OCI-LY7 (cell line): ENCODE measurements around the gene SRRM2. TPM values are rescaled to one million over a fixed set of nuclear protein-coding genes. Genes with fewer than 3 reads are reported as not detected.

Experiments
- BruUV-seq: library from RNA; stranded (reverse); fragments of 400-500 nt; replicated peaks from 2 replicates; lab custom pipeline; 2021; lab: Mats Ljungman, UMichigan
- CTCF ChIA-PET: fragments of 300-600 bp; sonication (Branson Sonifier 250); formaldehyde crosslinking; loops from one replicate; lab custom pipeline; 2022; ENCODE audit warnings: antibody characterized with exemption; ENCODE audit not compliant: unreplicated experiment; lab: Charles Lee
- POLR2A ChIA-PET: fragments of 300-600 bp; sonication (Branson Sonifier 250); formaldehyde crosslinking; loops from one replicate; lab custom pipeline; 2022; ENCODE audit warnings: antibody characterized with exemption; lab: Charles Lee
- DNase-seq: peaks from one replicate; pipeline ENCODE4 v3.0.0-alpha.2; 2015; ENCODE audit warnings: low spot score
- H2AFZ ChIP-seq: fragments of 200-600 bp; sonication (generic), shearing (Covaris generic); 2 replicates; pipeline ENCODE4 v1.6.1; 2014; ENCODE audit warnings: mild to moderate bottlenecking, antibody characterized with exemption, low read length, moderate library complexity
- H3K27ac ChIP-seq: fragments of 200-600 bp; sonication (generic); 2 replicates; pipeline ENCODE4 v1.5.1; 2014; ENCODE audit warnings: mixed run types, low read depth, mild to moderate bottlenecking, moderate library complexity, low read length, inconsistent platforms; ENCODE audit not compliant: poor library complexity, severe bottlenecking
- H3K36me3 ChIP-seq: fragments of 200-600 bp; sonication (generic); 2 replicates; pipeline ENCODE4 v1.6.1; 2014; ENCODE audit warnings: mild to moderate bottlenecking, antibody characterized with exemption, low read length, moderate library complexity, mixed read lengths; ENCODE audit not compliant: insufficient read depth
- H3K4me1 ChIP-seq: fragments of 200-600 bp; sonication (generic); 2 replicates; pipeline ENCODE4 v1.5.1; 2014; ENCODE audit warnings: mild to moderate bottlenecking, low read length; ENCODE audit not compliant: insufficient read depth, poor library complexity, severe bottlenecking
- H3K4me2 ChIP-seq: fragments of 200-600 bp; sonication (generic); 2 replicates; pipeline ENCODE4 v1.6.1; 2014; ENCODE audit warnings: mild to moderate bottlenecking, low read length
- H3K4me3 ChIP-seq: fragments of 200-600 bp; sonication (generic); 2 replicates; pipeline ENCODE4 v1.5.1; 2014; ENCODE audit warnings: mild to moderate bottlenecking, low read depth, low read length; ENCODE audit not compliant: poor library complexity, severe bottlenecking
- H3K79me2 ChIP-seq: fragments of 200-600 bp; sonication (generic); 2 replicates; pipeline ENCODE4 v1.6.1; 2016; ENCODE audit warnings: low read depth, mild to moderate bottlenecking, low read length, moderate library complexity, mixed read lengths; ENCODE audit not compliant: insufficient read depth
- H3K9me2 ChIP-seq: fragments of 200-600 bp; sonication (generic); 2 replicates; pipeline ENCODE4 v1.6.1; 2016; ENCODE audit warnings: mild to moderate bottlenecking, low read length, mixed read lengths; ENCODE audit not compliant: insufficient read depth
- H3K9me3 ChIP-seq: fragments of 200-600 bp; sonication (generic); 2 replicates; pipeline ENCODE4 v1.6.1; 2014; ENCODE audit warnings: mild to moderate bottlenecking, mixed run types, low read length, mixed read lengths
- H4K20me1 ChIP-seq: fragments of 200-600 bp; sonication (generic); 2 replicates; pipeline ENCODE4 v1.6.1; 2014; ENCODE audit warnings: mild to moderate bottlenecking, antibody characterized with exemption, low read length, moderate library complexity, mixed read lengths; ENCODE audit not compliant: insufficient read depth
- CTCF ChIP-seq: fragments of 200-600 bp; sonication (generic); conservative IDR thresholded peaks from 2 replicates; pipeline ENCODE4 v1.5.1; 2014; ENCODE audit warnings: mild to moderate bottlenecking, antibody characterized with exemption, low read length, moderate library complexity, mixed read lengths
- EZH2phosphoT487 ChIP-seq: fragments of 200-600 bp; sonication (generic); IDR thresholded peaks from 2 replicates; pipeline ENCODE4 v1.6.1; 2018; ENCODE audit warnings: low read depth, borderline replicate concordance, mild to moderate bottlenecking, mixed run types, antibody characterized with exemption, low read length, moderate library complexity, mixed read lengths
- intact Hi-C: fragments of 100-400 bp; cut with micrococcal nuclease; formaldehyde crosslinking; loops from one replicate; pipeline ENCODE4 v1.10.0; 2022; ENCODE audit not compliant: unreplicated experiment
- total RNA-seq, 2 experiments: library from RNA; depleted of rRNA in 1 of 2; stranded (reverse); fragments of >200 nt in 1 of 2; shearing (Covaris generic) in 1 of 2; gene quantifications; 2 replicates each; pipeline ENCODE4 v1.2.3, GENCODE V29; 2014 to 2022

SRRM2 gene
- total RNA-seq, 2 experiments from 2014 or later, result 208 to 819 TPM

- H2AFZ ChIP-seq, result no peak overlapping the region
- POLR2A ChIA-PET, result no interaction called here
- H3K9me3 ChIP-seq, result no peaks in the 10 kb centered on the region
- H3K79me2 ChIP-seq, result no peaks in the 10 kb centered on the region
- CTCF ChIA-PET, result no interaction called here
- H4K20me1 ChIP-seq, result no peaks in the 10 kb centered on the region
- H3K4me3 ChIP-seq, result no peak overlapping the region
- no peaks in the 10 kb centered on the region for H3K36me3 ChIP-seq
- no peak overlapping the region for H3K27ac ChIP-seq
- TF ChIP-seq EZH2phosphoT487 (no peak), CTCF (no peak)
- H3K4me1 ChIP-seq, result no peaks in the 10 kb centered on the region
- no peak for DNase-seq
- BruUV-seq, result no TSS peak
- intact Hi-C loops, result loop anchor here (10.0 kb wide), 1 partner anchor 62 kb away; the partner anchor contains the start of gene PRSS22
- no peak overlapping the region for H3K4me2 ChIP-seq
- H3K9me2 ChIP-seq, result no peaks in the 10 kb centered on the region
These were observed 40.5 kb downstream of the SRRM2 start for GRCh38 chr16:2792940-2793339.

- H3K79me2 ChIP-seq, result no peaks in the 10 kb centered on the region
- BruUV-seq, result no TSS peak
- CTCF ChIA-PET, result no interaction called here
- no peaks in the 10 kb centered on the region for H3K9me2 ChIP-seq
- no peak overlapping the region for H3K4me3 ChIP-seq
- DNase-seq, result no peak
- H3K27ac ChIP-seq, result no peak overlapping the region
- intact Hi-C loops, result loop anchor here (10.0 kb wide), 1 partner anchor 59 kb away; the partner anchor contains the start of gene PRSS22
- H3K36me3 ChIP-seq, result no peaks in the 10 kb centered on the region
- no peaks in the 10 kb centered on the region for H3K9me3 ChIP-seq
- H3K4me2 ChIP-seq, result no peak overlapping the region
- TF ChIP-seq CTCF (no peak), EZH2phosphoT487 (no peak)
- H2AFZ ChIP-seq, result no peak overlapping the region
- POLR2A ChIA-PET, result interaction anchor here (1.2 kb wide), 1 partner anchor 16 kb away, joined by 4 read pairs; no protein-coding TSS in a partner anchor
- H4K20me1 ChIP-seq, result no peaks in the 10 kb centered on the region
- H3K4me1 ChIP-seq, result no peaks in the 10 kb centered on the region
These were observed 43.1 kb downstream of the SRRM2 start for GRCh38 chr16:2795395-2796143.

- POLR2A ChIA-PET, result no interaction called here
These were observed 46.3 kb downstream of the SRRM2 start for GRCh38 chr16:2798723-2799204.

More at GRCh38 chr16:2798723-2799204, 46.3 kb downstream of the SRRM2 start:
- no peak overlapping the region for H2AFZ ChIP-seq
- intact Hi-C loops, result loop anchor here (10.0 kb wide), 1 partner anchor 56 kb away; the partner anchor contains the start of gene PRSS22
- TF ChIP-seq CTCF, result no peak
- no peak for TF ChIP-seq EZH2phosphoT487
- DNase-seq, result no peak
- H4K20me1 ChIP-seq, result no peaks in the 10 kb centered on the region
- H3K4me2 ChIP-seq, result no peak overlapping the region
- CTCF ChIA-PET, result no interaction called here
- H3K27ac ChIP-seq, result no peak overlapping the region
- no peaks in the 10 kb centered on the region for H3K4me1 ChIP-seq
- no TSS peak for BruUV-seq
- H3K9me3 ChIP-seq, result no peaks in the 10 kb centered on the region
- no peaks in the 10 kb centered on the region for H3K79me2 ChIP-seq
- H3K9me2 ChIP-seq, result no peaks in the 10 kb centered on the region
- H3K36me3 ChIP-seq, result no peaks in the 10 kb centered on the region
- no peak overlapping the region for H3K4me3 ChIP-seq
